DMS 273 treated with DMSO at 0.1 percent for 48 hours (cell line): ENCODE data around the gene FOSL2.

Source experiments
- DNase-seq: peaks from one replicate; lab custom pipeline; 2025; lab: John Stamatoyannopoulos, UW

Gene FOSL2

DNA sequence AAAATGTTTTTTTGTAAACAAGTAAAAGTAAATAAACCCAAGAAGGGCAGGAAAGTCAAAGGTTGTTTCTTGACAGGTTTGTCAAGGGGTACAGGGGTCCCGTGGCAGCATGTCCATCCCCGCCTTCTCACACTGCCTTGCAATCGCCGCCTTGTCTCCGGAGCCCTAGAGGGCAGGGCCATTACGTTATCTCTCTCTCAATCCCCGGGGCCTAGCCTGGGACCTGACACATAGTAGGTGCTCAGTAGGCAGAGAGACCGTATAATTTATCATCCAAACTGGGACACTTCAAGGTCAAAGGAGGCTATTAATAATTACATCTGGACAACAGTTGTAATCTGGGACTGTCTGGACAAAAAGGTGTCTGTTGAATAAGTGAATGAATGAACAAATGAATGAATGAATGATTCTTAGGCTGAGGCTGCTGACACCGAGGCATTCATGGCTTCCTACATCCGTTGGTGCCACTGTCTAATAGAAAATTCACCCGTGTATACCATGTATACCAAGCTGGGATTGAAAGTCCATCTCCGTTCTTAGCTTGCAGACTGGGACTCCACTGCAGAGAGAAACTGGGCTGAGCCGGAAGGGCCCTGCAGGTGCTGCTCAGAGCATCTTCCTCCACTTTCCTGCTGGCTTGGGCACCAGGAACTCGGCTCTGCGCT, 58.4 kb downstream of the FOSL2 start:
- no peak for DNase-seq

DNA sequence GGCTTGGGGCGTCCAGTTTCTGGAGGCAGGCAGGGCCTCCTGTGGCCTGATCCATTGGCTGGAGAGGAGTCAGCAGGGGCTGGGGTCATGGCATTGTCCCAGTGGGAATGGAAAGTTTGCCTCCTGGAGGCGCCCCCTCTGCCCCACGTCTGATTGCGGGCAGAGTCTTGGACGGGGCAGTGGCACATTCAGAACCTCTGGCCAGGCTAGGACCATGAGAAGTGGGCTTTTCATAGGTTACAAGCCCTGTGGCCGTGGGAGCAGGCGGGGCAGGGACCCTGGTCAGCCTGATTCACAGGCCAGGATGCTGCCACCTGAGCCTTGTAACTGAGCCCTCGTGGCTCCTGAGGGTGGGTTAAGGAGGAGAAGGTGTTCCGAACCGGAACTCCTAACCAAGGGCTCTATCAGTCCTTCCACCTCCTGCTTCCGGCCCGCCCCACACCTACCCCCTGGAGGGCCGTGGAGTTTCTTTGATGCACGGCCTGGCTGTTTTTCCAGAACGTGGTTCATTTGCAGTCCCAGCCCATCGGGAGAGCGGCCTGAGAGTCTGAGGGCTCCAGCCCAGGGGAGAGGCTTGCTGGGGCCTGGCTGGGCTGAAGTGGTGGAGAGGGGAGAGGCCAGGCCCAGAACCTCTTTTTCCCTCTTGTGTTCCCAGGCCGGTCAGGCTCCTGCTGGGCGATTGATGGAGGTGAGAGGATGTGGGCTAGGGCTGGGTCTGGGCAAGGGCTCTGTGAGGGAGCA, 59.3 kb downstream of the FOSL2 start:
- DNase-seq: no peak

DNA sequence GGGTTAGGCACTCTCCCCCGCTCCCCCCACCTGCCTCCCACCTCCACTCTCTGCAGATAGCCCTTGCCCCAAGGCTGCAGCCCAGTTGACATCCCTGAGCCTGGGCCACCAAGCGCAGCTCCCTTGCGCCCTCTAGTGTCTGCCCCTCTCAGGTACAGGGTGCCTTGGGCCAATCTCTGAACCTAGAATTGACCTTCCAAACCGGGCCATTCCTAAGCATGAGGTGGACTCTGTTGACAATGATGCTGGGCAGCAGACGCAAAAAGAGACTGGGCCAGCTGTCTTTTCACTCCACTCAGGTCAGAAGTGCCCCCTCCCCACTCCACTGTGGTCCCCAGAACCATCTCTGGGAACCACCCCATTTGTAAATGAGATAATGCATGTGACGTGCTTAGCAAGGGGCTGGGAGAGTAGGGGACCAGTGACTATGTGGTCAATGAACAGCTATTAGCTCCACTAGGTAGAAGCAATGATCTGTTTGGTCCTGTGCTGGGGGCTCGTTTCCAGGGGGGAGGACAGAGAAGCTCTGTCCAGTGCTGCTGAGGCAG, 60.0 kb downstream of the FOSL2 start:
- DNase-seq: no peak

DNA sequence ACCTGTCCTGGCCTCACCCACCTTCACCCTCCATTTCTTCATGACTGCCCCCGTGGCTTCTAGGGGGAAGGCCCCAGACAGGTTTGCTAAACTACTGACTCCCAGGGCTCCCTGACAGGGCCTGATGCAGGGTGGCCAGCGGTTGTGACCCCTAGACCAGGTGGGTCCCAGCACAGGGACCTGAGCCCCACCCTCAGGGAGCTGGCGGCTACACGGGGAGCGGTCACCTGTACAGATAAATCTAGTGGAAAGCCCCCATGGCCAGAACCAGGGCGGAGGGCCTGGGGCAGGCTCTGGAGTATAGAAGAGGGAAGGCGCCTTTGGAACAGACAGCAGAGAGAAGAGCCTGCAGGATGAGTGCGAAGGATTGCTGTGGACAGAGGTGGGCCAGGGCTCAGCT, 60.7 kb downstream of the FOSL2 start:
- no peak for DNase-seq

DNA sequence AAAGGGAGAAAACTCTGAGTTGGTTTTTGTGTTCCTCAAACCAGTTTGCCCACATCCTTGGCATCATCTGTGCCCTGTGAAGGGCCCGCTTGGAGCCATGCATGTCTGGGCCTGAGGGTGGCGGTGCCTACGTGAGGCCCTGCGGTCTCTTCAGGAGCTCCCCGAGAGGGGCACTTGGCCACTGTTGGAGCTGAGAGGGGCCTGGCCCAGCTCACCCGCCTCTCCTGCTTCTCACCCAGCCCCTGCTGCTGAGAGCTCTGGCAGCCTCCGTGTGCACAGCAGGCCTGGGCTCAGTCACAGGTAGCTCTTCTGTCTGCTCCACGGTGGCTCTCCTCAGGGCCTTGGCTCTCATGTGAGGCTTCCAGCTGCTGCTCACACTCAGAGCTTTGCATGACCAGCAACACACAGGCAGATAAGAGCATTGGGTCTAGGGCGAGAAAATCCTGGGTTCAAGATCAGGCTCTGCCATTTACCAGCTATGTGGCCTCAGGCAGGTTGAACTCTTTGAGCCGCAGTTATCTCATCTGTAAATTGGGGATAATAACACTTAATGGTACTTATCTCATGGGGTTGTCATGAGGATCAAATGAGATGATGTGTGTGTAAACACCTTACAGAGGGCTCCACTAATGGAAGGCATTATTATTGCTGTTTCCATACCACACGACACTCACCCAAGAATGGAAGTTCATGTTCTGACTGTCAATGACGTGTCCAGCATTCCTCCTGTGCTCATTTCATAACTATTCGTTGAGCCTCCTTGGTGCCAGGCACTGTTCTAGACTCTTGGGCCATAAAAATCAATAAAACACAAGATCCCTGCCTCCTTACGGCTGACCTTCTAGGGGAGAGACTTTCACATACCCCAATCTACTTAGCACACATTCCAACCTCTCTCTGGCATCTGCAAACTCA, 61.6 kb downstream of the FOSL2 start:
- no peak for DNase-seq

DNA sequence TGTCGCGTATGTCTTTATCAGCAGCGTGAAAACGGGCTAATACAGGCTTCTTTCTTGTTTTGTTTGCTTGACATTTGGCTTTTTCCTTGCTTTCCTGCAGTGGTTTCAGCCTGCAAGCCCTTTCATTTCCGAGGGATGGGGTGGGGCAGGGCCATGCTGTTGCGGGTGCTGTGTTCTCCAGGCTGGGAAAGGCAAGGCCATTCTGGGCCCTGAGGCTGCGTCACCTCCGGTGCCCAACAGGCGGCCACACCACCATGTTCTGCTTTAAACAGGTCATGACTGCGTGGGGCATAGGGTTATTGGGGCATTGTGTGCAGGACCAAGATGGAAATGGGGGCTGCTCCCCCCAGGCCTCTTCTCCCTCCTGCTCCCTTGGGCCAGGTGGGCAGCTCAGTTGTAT, 64.6 kb downstream of the FOSL2 start:
- DNase-seq: no peak

DNA sequence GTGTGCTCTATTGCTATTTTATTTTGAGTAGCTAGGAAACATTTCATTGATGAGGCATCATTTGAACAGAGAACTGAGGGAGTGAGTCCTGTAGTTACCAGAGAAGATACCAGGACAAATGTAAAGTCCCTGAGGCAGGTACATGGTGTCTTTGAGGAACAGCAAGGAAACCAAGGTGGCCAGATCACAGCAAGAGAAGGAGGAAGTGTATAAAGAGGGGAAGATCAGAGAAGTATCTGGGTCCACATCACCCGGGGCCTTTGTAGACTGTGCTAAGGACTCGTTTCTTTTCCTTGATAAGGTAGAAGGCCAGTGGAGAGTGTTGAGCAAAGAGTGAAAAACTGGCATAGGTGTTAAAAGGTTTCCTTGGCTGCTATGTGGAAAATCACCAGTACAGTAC, 68.4 kb downstream of the FOSL2 start:
- DNase-seq: no peak

DNA sequence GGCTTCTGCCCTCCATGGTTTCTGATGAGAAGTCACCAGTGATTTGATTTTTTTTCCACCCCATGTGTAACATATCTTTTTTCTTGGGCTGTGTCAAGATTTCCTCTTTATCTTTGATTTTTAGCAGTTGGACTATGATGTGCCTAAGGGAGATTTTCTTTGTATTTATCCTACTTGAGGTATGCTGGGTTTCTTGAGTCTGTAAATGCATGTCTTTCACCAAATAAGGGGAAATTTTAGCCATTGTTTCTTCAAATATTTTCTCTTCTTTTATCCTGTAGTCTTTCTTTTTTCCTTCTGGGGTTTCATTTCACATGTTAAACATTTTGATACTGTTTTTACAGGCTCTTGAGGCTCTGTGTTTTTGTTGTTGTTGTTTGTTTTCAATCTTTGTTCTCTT, 69.5 kb downstream of the FOSL2 start:
- DNase-seq: no peak

DNA sequence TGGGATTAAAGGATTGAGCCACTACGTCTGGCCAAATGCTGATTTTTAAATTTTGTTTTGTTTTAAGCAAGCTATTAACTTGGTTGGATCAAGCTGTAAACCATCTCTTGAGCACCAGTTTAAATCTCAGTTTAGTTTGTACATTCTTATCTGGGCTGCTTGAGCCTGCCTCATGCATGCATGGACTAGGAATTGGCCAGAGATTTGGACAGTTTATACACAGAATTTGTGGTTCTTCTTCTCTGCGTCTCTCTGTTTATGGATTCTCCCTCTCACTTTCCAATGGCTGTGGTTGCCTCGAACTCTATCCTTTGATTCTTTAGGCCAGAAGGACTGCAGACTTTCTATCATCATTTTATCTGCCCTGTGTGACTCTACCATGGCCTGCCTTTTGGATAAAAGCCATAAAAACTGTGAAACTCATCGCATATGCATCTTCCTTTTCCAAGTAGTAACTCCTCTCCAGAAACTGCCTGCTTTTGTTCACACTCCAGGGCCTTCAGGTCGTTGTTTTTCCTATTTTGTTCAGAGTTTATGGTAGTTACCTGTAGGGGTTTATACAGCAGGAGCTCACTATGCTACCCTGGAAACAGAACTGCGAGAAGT, 70.7 kb downstream of the FOSL2 start:
- no peak for DNase-seq

DNA sequence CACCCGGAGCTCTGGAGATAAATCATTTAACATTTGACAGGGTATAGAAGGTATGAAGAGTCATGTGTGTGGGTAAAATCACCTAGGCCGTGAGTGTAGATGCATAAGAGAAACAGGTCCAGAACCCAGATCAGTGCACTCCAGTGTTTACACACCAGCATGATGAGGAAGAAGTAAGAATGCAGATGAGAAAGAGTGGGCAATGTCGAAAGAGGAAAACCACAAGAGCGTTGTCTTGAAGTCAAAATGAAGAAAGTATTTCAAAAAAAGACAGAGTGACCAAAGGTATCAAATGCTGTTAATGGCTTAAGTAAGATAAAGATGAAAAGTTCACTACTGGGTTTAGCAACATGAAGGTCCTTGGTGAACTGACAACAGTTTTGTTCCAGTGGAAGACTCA, 71.2 kb downstream of the FOSL2 start:
- no peak for DNase-seq

DNA sequence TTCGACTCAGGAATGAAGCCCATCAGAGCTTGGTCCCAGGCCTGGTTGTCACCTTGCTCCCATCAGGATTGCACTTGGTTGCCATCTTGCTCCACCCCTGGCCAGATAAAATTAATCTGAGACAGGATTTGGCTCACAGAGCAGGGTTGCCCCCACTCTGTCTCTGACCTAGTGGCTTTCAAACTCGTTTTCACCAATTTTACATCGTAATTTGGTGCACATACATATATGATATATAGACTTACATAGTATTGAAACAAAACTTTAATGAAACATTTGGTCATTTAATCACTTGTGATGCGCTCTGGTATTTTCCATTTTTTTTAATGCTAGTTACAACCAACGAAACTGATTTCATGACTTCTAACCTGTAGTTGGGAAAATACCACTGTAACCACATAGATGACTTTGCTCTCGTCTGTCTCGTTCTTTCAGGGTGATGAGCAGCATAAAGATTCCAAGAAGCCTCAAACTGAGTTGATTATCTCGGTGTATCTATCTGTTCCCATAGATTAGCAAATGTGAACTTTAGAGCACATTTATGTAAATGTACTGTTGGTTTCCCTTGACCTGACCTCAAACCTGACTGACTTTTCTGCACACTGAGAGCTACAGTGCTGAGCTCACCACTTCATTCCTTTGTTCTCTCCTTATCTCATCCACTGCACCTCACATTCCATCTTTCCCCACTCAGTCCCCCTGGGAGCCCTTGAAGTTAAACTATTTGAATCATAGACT, 72.7 kb downstream of the FOSL2 start:
- DNase-seq: no peak
